ENCODE results near the gene OXNAD1.

DNA sequence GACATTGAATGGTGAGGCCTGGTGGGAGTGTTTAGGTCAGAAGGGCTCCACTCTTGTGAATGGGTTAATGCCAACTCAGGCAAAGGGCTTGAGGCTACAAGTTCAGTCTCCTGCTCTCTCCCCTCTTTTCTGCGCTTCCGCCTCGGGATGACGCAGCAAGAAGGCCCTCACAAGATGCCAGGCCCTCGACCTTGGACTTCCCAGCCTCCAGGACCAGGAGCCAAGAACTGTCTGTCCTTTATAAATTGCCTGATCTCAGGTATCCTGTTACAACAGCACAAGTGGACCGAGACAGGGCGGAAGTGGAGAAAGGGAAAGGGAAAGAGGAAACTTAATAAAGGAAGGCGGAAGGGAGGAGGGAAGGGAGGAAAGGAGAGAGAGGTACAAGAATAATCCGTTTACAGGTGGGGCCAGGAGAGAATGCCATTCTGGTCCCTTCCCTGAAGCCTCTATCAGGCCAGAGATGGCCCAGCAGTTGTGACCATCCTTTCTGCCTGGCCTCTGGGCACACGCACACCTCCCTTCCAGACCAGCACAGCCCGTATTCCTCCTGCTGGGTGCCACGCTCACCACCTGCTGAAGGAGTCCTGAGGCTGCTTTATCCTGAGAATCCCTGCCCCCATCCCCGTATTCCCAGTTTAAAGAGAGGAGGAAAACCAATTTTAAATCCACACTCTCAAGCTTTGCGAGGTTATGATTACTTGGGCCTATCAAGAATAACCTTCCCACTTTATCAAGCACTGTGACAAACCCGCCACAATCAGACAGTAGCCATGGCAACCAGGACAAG lies 64.2 kb downstream of the OXNAD1 start:
- TF ChIP-seq EZH2 (IDR thresholded peaks at IDR 0.05) (no peak), POLR2AphosphoS5 (IDR thresholded peaks at IDR 0.05; ENCODE audit: borderline replicate concordance, low read depth, low read length) (no peak)

Measured in SK-N-MC (cell line).